ENCODE data around the gene TATDN2. TPM values are rescaled to one million over a fixed set of nuclear protein-coding genes. Genes with fewer than 3 reads are reported as not detected.
A peak's percentile ranks its signal among the peaks of the same experiment; 100 is the strongest.

The TATDN2 gene
- total and polyA plus RNA-seq, 9 of the 15 experiments (the other 6 are each of a cell fraction or from before 2014, with no cell fraction given), result 5.2 to 44.7 (median 25.8) TPM

DNA sequence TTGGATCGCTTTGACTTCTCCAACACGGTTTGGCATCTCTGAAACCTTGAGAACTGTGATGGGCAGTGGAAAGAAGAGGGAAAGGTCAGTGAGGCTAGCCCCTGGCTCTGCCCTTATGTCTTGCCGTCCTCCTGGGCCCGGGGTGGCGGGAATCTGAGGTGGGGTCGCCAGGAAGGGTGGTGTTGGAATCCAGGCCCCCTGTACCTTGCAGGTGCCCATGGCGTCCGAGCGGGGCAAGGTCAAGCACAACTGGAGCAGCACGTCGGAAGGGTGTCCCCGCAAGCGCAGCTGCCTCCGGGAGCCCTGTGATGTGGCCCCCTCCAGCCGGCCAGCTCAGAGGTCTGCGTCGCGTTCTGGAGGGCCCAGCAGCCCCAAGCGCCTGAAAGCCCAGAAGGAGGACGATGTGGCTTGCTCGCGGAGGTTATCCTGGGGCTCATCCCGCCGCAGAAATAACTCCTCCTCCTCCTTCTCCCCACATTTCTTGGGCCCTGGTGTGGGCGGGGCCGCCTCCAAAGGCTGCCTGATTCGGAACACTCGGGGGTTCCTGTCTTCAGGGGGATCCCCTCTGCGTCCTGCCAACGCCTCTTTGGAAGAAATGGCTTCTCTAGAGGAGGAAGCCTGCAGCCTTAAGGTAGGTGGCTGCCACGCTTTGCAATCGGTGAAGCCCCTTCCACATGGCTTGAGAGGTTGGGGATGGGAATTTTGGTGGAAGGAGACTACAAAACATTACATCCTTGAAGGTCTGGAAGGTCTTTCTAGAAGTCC lies 907 bp downstream of the TATDN2 start (continued):
- TF ChIP-seq, protein P1, sequence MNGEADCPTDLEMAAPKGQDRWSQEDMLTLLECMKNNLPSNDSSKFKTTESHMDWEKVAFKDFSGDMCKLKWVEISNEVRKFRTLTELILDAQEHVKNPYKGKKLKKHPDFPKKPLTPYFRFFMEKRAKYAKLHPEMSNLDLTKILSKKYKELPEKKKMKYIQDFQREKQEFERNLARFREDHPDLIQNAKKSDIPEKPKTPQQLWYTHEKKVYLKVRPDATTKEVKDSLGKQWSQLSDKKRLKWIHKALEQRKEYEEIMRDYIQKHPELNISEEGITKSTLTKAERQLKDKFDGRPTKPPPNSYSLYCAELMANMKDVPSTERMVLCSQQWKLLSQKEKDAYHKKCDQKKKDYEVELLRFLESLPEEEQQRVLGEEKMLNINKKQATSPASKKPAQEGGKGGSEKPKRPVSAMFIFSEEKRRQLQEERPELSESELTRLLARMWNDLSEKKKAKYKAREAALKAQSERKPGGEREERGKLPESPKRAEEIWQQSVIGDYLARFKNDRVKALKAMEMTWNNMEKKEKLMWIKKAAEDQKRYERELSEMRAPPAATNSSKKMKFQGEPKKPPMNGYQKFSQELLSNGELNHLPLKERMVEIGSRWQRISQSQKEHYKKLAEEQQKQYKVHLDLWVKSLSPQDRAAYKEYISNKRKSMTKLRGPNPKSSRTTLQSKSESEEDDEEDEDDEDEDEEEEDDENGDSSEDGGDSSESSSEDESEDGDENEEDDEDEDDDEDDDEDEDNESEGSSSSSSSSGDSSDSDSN (IDR thresholded peaks at IDR 0.05; ENCODE audit: borderline replicate concordance in 1 of 2, low read depth in 2 of 2, low read length in 2 of 2), result peak in 1 of 2 experiments; percentile 64; a peak in 1 of 4 replicates
- TF ChIP-seq, protein P2, sequence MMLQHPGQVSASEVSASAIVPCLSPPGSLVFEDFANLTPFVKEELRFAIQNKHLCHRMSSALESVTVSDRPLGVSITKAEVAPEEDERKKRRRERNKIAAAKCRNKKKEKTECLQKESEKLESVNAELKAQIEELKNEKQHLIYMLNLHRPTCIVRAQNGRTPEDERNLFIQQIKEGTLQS (IDR thresholded peaks at IDR 0.05), result no peak
- TF ChIP-seq, protein P2 (CRISPR knock-in tag; conservative IDR thresholded peaks at IDR 0.05), result peak; percentile 61; the same call in 1 of the 2 replicates
- TF ChIP-seq PML (IDR thresholded peaks at IDR 0.05; ENCODE audit: low read length), result 0 out of 2 replicates have a peak, but pooled peaks have one; percentile 46
- TF ChIP-seq HLTF (IDR thresholded peaks at IDR 0.05), result no peak
- TF ChIP-seq, protein P3, sequence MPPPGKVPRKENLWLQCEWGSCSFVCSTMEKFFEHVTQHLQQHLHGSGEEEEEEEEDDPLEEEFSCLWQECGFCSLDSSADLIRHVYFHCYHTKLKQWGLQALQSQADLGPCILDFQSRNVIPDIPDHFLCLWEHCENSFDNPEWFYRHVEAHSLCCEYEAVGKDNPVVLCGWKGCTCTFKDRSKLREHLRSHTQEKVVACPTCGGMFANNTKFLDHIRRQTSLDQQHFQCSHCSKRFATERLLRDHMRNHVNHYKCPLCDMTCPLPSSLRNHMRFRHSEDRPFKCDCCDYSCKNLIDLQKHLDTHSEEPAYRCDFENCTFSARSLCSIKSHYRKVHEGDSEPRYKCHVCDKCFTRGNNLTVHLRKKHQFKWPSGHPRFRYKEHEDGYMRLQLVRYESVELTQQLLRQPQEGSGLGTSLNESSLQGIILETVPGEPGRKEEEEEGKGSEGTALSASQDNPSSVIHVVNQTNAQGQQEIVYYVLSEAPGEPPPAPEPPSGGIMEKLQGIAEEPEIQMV (tag; conservative IDR thresholded peaks at IDR 0.05; ENCODE audit: low read depth), result no peak
- TF ChIP-seq CREM (IDR thresholded peaks at IDR 0.05; ENCODE audit: low read depth), result no peak
- TF ChIP-seq NR2C1 (IDR thresholded peaks at IDR 0.05), result no peak
- 0 out of 2 replicates have a peak, but pooled peaks have one; percentile 1 for TF ChIP-seq NR2C1 (tag; IDR thresholded peaks at IDR 0.05)
- peak; percentile 22 for TF ChIP-seq PHF20 (IDR thresholded peaks at IDR 0.05; ENCODE audit: partially characterized antibody)
- TF ChIP-seq, protein P4, sequence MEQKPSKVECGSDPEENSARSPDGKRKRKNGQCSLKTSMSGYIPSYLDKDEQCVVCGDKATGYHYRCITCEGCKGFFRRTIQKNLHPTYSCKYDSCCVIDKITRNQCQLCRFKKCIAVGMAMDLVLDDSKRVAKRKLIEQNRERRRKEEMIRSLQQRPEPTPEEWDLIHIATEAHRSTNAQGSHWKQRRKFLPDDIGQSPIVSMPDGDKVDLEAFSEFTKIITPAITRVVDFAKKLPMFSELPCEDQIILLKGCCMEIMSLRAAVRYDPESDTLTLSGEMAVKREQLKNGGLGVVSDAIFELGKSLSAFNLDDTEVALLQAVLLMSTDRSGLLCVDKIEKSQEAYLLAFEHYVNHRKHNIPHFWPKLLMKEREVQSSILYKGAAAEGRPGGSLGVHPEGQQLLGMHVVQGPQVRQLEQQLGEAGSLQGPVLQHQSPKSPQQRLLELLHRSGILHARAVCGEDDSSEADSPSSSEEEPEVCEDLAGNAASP (IDR thresholded peaks at IDR 0.05), result no peak
- TF ChIP-seq ZNF311 (CRISPR knock-in tag; IDR thresholded peaks at IDR 0.05), result no peak
- TF ChIP-seq GTF2F1 (IDR thresholded peaks at IDR 0.05; ENCODE audit: low read depth, low read length), result 0 out of 2 replicates have a peak, but pooled peaks have one; percentile 18
- no peak for TF ChIP-seq CREB1 (IDR thresholded peaks at IDR 0.05)
- TF ChIP-seq CREB1 (CRISPR knock-in tag; IDR thresholded peaks at IDR 0.05), result peak; percentile 30; the same call in 1 of the 2 replicates

All from K562 (cell line).